ENCODE results near the gene BHMT.
"Not testable (repeated sequence)": the region's sequence is repeated elsewhere in the genome, so short reads cannot be mapped to it uniquely, and the experiment has no call there.

The BHMT gene

DNA sequence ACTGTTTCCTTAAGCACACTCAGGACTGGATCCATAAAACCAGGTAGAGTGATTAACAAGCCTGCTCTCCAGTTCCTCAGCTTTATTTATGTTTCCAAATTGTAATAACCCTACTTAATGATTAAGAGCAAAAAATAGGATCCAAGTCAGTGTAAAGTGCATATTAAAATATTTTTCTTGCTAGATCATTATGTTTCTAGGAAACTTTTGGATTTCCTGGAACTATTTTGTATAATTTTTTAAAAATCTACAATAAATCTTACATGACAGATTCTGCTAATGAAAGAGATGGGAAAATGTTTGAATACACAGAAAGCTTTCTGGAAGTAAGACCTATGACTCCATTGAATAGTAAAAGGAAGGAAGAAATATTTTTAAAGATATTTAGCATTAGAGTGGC is 35.5 kb downstream of the BHMT start:
- TF ChIP-seq CTCF (IDR thresholded peaks at IDR 0.05; ENCODE audit: low read depth, low read length) = no peak

DNA sequence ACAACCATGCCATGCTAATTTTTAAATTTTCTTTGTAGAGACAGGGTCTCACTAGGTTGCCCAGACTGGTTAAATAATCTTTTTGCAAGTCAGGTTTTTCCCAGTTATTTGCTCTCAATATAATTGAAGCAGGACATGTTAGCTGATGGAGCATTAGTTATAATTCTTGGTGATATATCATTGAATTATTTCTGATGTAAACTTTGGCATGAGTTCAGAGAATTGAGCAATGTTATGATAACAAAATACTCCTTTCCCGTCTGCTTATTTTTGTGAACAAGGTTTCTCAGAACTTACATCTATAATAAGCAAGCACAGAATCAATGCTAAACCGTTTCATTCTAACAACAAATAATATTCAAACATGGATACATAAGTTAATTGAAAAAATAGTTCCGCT is 37.8 kb downstream of the BHMT start:
- DNase-seq (ENCODE audit: extremely low read depth, low read depth) = no peak
- TF ChIP-seq CTCF (IDR thresholded peaks at IDR 0.05; ENCODE audit: low read depth, low read length) = no peak

More for the DNA sequence above, 35.5 kb downstream of the BHMT start:
- no peak for DNase-seq (ENCODE audit: extremely low read depth, low read depth)

- no peak for TF ChIP-seq CTCF (IDR thresholded peaks at IDR 0.05; ENCODE audit: low read depth, low read length)
- DNase-seq (ENCODE audit: extremely low read depth, low read depth) = no peak
These were observed 40.5 kb downstream of the BHMT start for GRCh38 chr5:79151942-79152671.

DNA sequence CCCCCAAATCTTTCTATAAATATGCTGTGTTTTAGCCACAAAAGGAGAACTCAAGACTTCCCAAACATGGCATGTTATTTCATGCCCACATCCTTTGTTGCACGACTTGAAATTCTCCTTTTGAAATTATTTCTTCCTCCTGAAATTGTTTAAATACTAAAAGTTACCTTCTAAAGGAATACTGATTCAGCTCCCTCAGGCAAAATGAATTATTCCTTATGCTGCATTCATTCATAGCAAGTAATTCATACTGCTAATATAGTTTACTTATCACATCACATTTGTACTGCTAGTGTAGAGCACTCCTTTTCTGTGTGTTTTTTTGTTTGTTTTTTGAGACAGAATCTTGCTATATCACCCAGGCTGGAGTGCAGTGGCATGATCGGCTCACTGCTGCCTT is 45.7 kb downstream of the BHMT start:
- DNase-seq (ENCODE audit: extremely low read depth, low read depth) = no peak
- TF ChIP-seq CTCF (IDR thresholded peaks at IDR 0.05; ENCODE audit: low read depth, low read length) = no peak

DNA sequence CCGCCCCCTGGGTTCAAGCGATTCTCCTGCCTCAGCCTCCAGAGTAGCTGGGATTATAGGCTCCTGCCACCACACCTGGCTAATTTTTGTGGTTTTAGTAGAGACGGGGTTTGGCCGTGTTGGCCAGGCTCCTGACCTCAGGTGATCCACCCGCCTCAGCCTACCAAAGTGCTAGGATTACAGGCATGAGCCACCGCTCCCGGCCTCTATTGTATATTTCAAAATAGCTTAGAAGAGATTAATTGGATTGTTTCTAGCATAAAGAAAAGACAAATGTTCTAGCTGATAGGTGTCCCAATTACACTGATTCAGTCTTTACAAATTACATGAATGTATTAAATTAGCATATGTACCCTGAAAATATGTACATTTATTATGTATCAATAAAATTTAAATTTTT is 50.0 kb downstream of the BHMT start:
- DNase-seq (ENCODE audit: extremely low read depth, low read depth) = not testable (repeated sequence)

- TF ChIP-seq CTCF (IDR thresholded peaks at IDR 0.05; ENCODE audit: low read depth, low read length) = no peak
- no peak for DNase-seq (ENCODE audit: extremely low read depth, low read depth)
These were observed 56.4 kb downstream of the BHMT start for GRCh38 chr5:79168031-79168430.

DNA sequence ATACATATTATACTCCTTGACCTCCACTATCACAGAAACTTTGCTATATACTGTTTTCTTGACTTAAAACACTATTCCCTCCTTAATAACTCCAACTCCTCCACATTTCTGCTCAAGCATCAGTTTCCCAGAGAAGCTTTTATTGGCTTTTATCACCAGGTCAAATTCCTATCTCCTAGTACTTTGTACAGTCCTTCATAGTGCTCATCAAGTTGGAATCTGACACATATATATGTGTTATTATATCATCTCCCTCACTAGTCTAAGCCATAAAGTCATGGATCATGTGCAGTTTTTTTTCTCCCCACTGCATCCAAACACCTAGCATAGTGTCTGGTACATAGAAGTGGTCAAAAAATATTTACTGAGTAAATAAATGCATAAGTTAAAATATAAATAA is 59.1 kb downstream of the BHMT start:
- no peak for TF ChIP-seq CTCF (IDR thresholded peaks at IDR 0.05; ENCODE audit: low read depth, low read length)
- no peak for DNase-seq (ENCODE audit: extremely low read depth, low read depth)

DNA sequence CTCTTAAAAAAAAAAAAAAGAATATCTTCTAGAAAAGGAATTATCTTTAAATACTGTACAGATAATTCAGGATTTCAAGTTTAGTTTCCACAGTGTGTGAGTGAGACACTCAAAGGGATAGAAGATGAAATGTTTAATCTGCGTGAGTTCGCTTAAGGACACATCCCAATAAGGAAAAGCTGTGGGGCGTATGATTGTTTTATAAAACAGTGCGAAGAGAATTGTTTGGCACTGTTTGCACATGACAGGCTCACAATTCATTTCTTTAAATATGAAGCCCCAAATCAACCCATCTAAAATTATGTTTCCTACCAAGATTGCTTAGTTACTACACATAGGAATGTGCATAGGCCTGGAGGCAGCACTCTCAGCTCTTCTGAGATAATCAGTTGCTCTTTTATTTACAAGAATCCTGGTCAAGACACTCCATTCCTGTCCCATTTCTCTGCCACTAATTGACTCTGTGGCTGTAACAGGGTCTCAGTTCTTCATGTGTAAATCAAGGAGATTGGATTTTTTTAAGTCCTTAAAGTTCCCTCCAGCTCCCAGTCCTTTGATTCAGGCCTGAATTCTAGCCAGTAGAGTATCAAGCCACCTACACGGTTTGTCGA is 60.1 kb downstream of the BHMT start:
- no peak for DNase-seq (ENCODE audit: extremely low read depth, low read depth)
- TF ChIP-seq CTCF (IDR thresholded peaks at IDR 0.05; ENCODE audit: low read depth, low read length) = no peak
